ENCODE data around the gene CRYZL1. TPM values are rescaled to one million over a fixed set of nuclear protein-coding genes. Genes with fewer than 3 reads are reported as not detected.

CRYZL1 gene
- polyA plus RNA-seq, 1 donor (not counting 4 experiments of a cell fraction or from before 2014, with no cell fraction given): 48.9 TPM

- Histone ChIP-seq H3K9me3 (ENCODE audit: control insufficient read depth, low read depth, low read length) (no peaks in the 10 kb centered on the region), H3K36me3 (ENCODE audit: control insufficient read depth in 2 of 2, extremely low read depth in 1 of 2, insufficient read depth in 2 of 2, low read length in 2 of 2) (no peaks in the 10 kb centered on the region), H3K79me2 (ENCODE audit: control insufficient read depth, insufficient read depth, low read length) (peaks cover 65% of the 10 kb centered on the region), H3K9ac (ENCODE audit: control insufficient read depth, extremely low read depth, insufficient read depth, low read length) (no peak overlapping the region), H4K20me1 (ENCODE audit: control insufficient read depth, extremely low read depth, insufficient read depth, low read length) (no peaks in the 10 kb centered on the region), H3K4me3 (ENCODE audit: control insufficient read depth in 2 of 3, extremely low read depth in 1 of 3, insufficient read depth in 2 of 3, low read depth in 1 of 3, low read length in 3 of 3) (no peak overlapping the region), H2AFZ (ENCODE audit: control insufficient read depth, low read length) (no peak overlapping the region), H3K27me3 (ENCODE audit: control insufficient read depth, extremely low read depth, insufficient read depth, low read length) (no peaks in the 10 kb centered on the region), H3K9me1 (ENCODE audit: control insufficient read depth, extremely low read depth, insufficient read depth, low read length) (no peaks in the 10 kb centered on the region), H3K4me2 (ENCODE audit: control insufficient read depth, extremely low read depth, insufficient read depth, low read depth, low read length) (peak overlapping the region; percentile 97), H3K27ac (ENCODE audit: control insufficient read depth, insufficient read depth, low read length) (peak overlapping the region; percentile 11), H3K4me1 (ENCODE audit: control insufficient read depth, extremely low read depth, insufficient read depth, low read length) (peaks cover 42% of the 10 kb centered on the region)
- DNase-seq (ENCODE audit: low read depth, low spot score) (no peak), FAIRE-seq (no peak)
- no peak for TF ChIP-seq CTCF (optimal IDR thresholded peaks at IDR 0.05 in 1 of 3, IDR thresholded peaks at IDR 0.05 in 1 of 3, conservative IDR thresholded peaks at IDR 0.05 in 1 of 3; ENCODE audit: extremely low read depth in 1 of 3, insufficient read depth in 2 of 3, low read length in 3 of 3)
- dilution Hi-C loops (cut with MboI; ENCODE audit: extremely low pct_ligation_motif_present, low sequenced_read_pairs): no loop called here
These were observed 44.8 kb upstream of the CRYZL1 start for GRCh38 chr21:33686386-33686785.

- H3K4me1 ChIP-seq (ENCODE audit: control insufficient read depth, extremely low read depth, insufficient read depth, low read length): peaks cover 42% of the 10 kb centered on the region
- H2AFZ ChIP-seq (ENCODE audit: control insufficient read depth, low read length): no peak overlapping the region
- H3K27me3 ChIP-seq (ENCODE audit: control insufficient read depth, extremely low read depth, insufficient read depth, low read length): no peaks in the 10 kb centered on the region
- H3K27ac ChIP-seq (ENCODE audit: control insufficient read depth, insufficient read depth, low read length): peak overlapping the region; percentile 94
- H3K4me3 ChIP-seq (ENCODE audit: control insufficient read depth in 2 of 3, extremely low read depth in 1 of 3, insufficient read depth in 2 of 3, low read depth in 1 of 3, low read length in 3 of 3): peak overlapping the region in 2 of 3 experiments; percentile 52 to 57
- no peaks in the 10 kb centered on the region for H3K9me1 ChIP-seq (ENCODE audit: control insufficient read depth, extremely low read depth, insufficient read depth, low read length)
- FAIRE-seq: peak; percentile 61
- TF ChIP-seq CTCF (optimal IDR thresholded peaks at IDR 0.05 in 1 of 3, IDR thresholded peaks at IDR 0.05 in 1 of 3, conservative IDR thresholded peaks at IDR 0.05 in 1 of 3; ENCODE audit: extremely low read depth in 1 of 3, insufficient read depth in 2 of 3, low read length in 3 of 3) (no peak), EZH2 (IDR thresholded peaks at IDR 0.05; ENCODE audit: low read length) (no peak)
- H4K20me1 ChIP-seq (ENCODE audit: control insufficient read depth, extremely low read depth, insufficient read depth, low read length): no peaks in the 10 kb centered on the region
- peak overlapping the region; percentile 70 for H3K9ac ChIP-seq (ENCODE audit: control insufficient read depth, extremely low read depth, insufficient read depth, low read length)
- H3K36me3 ChIP-seq (ENCODE audit: control insufficient read depth in 2 of 2, extremely low read depth in 1 of 2, insufficient read depth in 2 of 2, low read length in 2 of 2): no peaks in the 10 kb centered on the region
- DNase-seq (ENCODE audit: low read depth, low spot score): no peak
- H3K9me3 ChIP-seq (ENCODE audit: control insufficient read depth, low read depth, low read length): no peaks in the 10 kb centered on the region
- dilution Hi-C loops (cut with MboI; ENCODE audit: extremely low pct_ligation_motif_present, low sequenced_read_pairs): no loop called here
- H3K79me2 ChIP-seq (ENCODE audit: control insufficient read depth, insufficient read depth, low read length): peaks cover 65% of the 10 kb centered on the region
- H3K4me2 ChIP-seq (ENCODE audit: control insufficient read depth, extremely low read depth, insufficient read depth, low read depth, low read length): peak overlapping the region; percentile 97
These were observed 44.2 kb upstream of the CRYZL1 start for GRCh38 chr21:33685613-33686197.
